ENCODE data around the gene CYSRT1.

DNA sequence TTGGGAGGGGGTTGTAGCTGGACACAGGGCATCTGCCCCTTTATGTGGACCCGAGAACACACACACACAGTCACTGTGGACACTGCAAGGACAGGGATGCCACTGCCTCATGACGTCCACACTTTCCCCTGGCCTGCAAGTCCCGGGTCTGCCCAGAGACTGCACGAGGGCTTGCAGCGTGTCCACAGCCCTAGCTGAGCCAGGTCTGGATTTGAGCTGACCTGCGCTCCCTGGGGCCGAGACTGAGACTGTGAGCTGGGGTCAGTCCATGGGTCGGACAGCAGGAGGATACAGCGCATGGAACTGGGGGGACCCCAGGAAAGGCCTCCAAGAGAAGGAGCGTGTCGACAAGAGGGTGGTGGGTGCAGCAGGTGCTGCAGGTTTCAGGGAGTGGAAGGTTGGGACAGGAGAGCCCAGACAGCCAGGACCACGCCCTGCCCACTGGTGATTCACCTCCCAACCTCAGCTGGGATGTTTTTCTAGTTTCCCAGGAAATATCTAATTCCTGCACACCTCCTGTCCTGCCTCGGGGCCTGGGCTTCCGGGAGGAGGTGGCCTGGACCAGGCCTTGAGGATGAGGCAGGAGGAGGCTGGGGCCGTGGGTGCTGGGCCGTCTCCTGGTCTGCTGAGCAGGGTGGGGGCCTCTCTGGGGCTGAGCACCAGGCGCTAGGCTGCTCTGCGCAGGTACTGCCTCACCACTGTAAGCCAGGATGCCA lies 1.5 kb downstream of the CYSRT1 start:
- no peak for TF ChIP-seq EZH2phosphoT487 (IDR thresholded peaks at IDR 0.05; ENCODE audit: borderline replicate concordance, low read depth, low read length)
- no peak for TF ChIP-seq CTCF (conservative IDR thresholded peaks at IDR 0.05; ENCODE audit: low read length)

Data from OCI-LY7 (cell line).